Lower leg skin (tissue), 3 donors: ENCODE results near the gene RTBDN.
"Not testable (repeated sequence)": the region's sequence is repeated elsewhere in the genome, so short reads cannot be mapped to it uniquely, and the experiment has no call there.

Experiments used
- POLR2A ChIP-seq, 2 donors: fragments of 450-650 bp; IDR thresholded peaks; one replicate each; pipeline ENCODE4 v1.6.1; 2016 to 2017; ENCODE audit warnings: antibody characterized with exemption in 2 of 2, mild to moderate bottlenecking in 1 of 2, moderate library complexity in 1 of 2
- TF ChIP-seq, protein P1 (sequence below), 3 donors: fragments of 450-650 bp; IDR thresholded peaks; one replicate each; pipeline ENCODE4 v1.5.1; 2016; ENCODE audit warnings: antibody characterized with exemption in 3 of 3, mild to moderate bottlenecking in 3 of 3, moderate library complexity in 2 of 3

DNA sequence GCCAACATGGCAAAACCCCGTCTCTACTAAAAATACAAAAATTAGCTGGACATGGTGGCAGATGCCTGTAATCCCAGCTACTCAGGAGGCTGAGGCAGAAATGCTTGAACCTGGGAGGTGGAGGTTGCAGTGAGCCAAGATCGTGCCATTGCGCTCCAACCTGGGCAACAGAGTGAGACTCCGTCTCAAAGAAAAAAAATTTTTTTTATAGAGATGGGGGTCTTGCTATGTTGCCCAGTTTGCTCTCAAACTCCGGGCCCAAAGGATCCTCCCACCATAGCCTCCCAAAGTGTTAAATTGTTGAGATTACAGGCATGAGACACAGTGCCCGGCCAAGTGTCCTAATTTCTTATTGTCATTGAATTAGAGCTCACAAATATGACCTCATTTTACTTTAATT, 17.2 kb downstream of the RTBDN start:
- TF ChIP-seq, protein P1, sequence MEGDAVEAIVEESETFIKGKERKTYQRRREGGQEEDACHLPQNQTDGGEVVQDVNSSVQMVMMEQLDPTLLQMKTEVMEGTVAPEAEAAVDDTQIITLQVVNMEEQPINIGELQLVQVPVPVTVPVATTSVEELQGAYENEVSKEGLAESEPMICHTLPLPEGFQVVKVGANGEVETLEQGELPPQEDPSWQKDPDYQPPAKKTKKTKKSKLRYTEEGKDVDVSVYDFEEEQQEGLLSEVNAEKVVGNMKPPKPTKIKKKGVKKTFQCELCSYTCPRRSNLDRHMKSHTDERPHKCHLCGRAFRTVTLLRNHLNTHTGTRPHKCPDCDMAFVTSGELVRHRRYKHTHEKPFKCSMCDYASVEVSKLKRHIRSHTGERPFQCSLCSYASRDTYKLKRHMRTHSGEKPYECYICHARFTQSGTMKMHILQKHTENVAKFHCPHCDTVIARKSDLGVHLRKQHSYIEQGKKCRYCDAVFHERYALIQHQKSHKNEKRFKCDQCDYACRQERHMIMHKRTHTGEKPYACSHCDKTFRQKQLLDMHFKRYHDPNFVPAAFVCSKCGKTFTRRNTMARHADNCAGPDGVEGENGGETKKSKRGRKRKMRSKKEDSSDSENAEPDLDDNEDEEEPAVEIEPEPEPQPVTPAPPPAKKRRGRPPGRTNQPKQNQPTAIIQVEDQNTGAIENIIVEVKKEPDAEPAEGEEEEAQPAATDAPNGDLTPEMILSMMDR (IDR thresholded peaks at IDR 0.05), result not testable (repeated sequence)
- not testable (repeated sequence) for TF ChIP-seq POLR2A (IDR thresholded peaks at IDR 0.05)
